ENCODE results near the gene TMEM132A.

GRCh38 chr11:60899977-60900376, 24.3 kb upstream of the TMEM132A start:
- TF ChIP-seq CTCF (IDR thresholded peaks at IDR 0.05) (no peak), POLR2A (IDR thresholded peaks at IDR 0.05) (no peak), POLR2AphosphoS5 (IDR thresholded peaks at IDR 0.05) (no peak)
